ENCODE results near the gene YIPF4.
"Not testable (repeated sequence)": the region's sequence is repeated elsewhere in the genome, so short reads cannot be mapped to it uniquely, and the experiment has no call there.

The YIPF4 gene

GRCh38 chr2:32284321-32284720, 6.6 kb downstream of the YIPF4 start:
- Histone ChIP-seq H3K27ac (ENCODE audit: low read depth, low read length) (no peak overlapping the region), H3K4me3 (ENCODE audit: low read length) (no peak overlapping the region), H3K4me1 (ENCODE audit: insufficient read depth, low read length) (no peaks in the 10 kb centered on the region), H3K9me3 (ENCODE audit: insufficient read depth, low read depth, low read length) (no peaks in the 10 kb centered on the region), H3K36me3 (ENCODE audit: insufficient read depth, low read length) (peaks cover 7% of the 10 kb centered on the region; the same call in 1 of the 2 replicates), H3K9ac (ENCODE audit: low read depth, low read length) (no peak overlapping the region), H3K27me3 (ENCODE audit: insufficient read depth, low read length) (no peaks in the 10 kb centered on the region)
- 96% methylated on average over 2 of the region's 2 CpGs for WGBS

GRCh38 chr2:32289165-32289999, 11.7 kb downstream of the YIPF4 start:
- no peaks in the 10 kb centered on the region for H3K27me3 ChIP-seq (ENCODE audit: insufficient read depth, low read length)
- H3K4me3 ChIP-seq (ENCODE audit: low read length): no peak overlapping the region
- no peaks in the 10 kb centered on the region for H3K9me3 ChIP-seq (ENCODE audit: insufficient read depth, low read depth, low read length)
- H3K9ac ChIP-seq (ENCODE audit: low read depth, low read length): no peak overlapping the region
- H3K27ac ChIP-seq (ENCODE audit: low read depth, low read length): no peak overlapping the region
- no peaks in the 10 kb centered on the region for H3K4me1 ChIP-seq (ENCODE audit: insufficient read depth, low read length)
- peaks cover 15% of the 10 kb centered on the region for H3K36me3 ChIP-seq (ENCODE audit: insufficient read depth, low read length)
- WGBS: 94% methylated on average over 3 of the region's 4 CpGs

- H3K4me1 ChIP-seq (ENCODE audit: insufficient read depth, low read length): no peaks in the 10 kb centered on the region
- peaks cover under 1% of the 10 kb centered on the region; the same call in 1 of the 2 replicates for H3K9me3 ChIP-seq (ENCODE audit: insufficient read depth, low read depth, low read length)
- peaks cover 17% of the 10 kb centered on the region for H3K36me3 ChIP-seq (ENCODE audit: insufficient read depth, low read length)
- no CpG with 5 or more reads among the region's 2 CpGs for whole genome bisulfite sequencing
- H3K4me3 ChIP-seq (ENCODE audit: low read length): no peak overlapping the region
- no peak overlapping the region for H3K27ac ChIP-seq (ENCODE audit: low read depth, low read length)
- H3K9ac ChIP-seq (ENCODE audit: low read depth, low read length): no peak overlapping the region
- H3K27me3 ChIP-seq (ENCODE audit: insufficient read depth, low read length): no peaks in the 10 kb centered on the region
Observed at GRCh38 chr2:32290000-32290339, 12.3 kb downstream of the YIPF4 start.

- H3K27me3 ChIP-seq (ENCODE audit: insufficient read depth, low read length): no peaks in the 10 kb centered on the region
- no peak overlapping the region for H3K9ac ChIP-seq (ENCODE audit: low read depth, low read length)
- no peak overlapping the region for H3K4me3 ChIP-seq (ENCODE audit: low read length)
- H3K9me3 ChIP-seq (ENCODE audit: insufficient read depth, low read depth, low read length): peaks cover 5% of the 10 kb centered on the region; the same call in 1 of the 2 replicates
- no peak overlapping the region for H3K27ac ChIP-seq (ENCODE audit: low read depth, low read length)
- 97% methylated on average over 2 of the region's 2 CpGs for WGBS
- no peaks in the 10 kb centered on the region for H3K4me1 ChIP-seq (ENCODE audit: insufficient read depth, low read length)
- peaks cover 32% of the 10 kb centered on the region for H3K36me3 ChIP-seq (ENCODE audit: insufficient read depth, low read length)
Observed at GRCh38 chr2:32291746-32292145, 14.0 kb downstream of the YIPF4 start.

GRCh38 chr2:32293493-32293892, 15.8 kb downstream of the YIPF4 start:
- H3K27ac ChIP-seq (ENCODE audit: low read depth, low read length); H3K9ac ChIP-seq (ENCODE audit: low read depth, low read length); H3K27me3 ChIP-seq (ENCODE audit: insufficient read depth, low read length); H3K9me3 ChIP-seq (ENCODE audit: insufficient read depth, low read depth, low read length); H3K4me1 ChIP-seq (ENCODE audit: insufficient read depth, low read length); H3K4me3 ChIP-seq (ENCODE audit: low read length): not testable (repeated sequence)
- peaks cover 32% of the 10 kb centered on the region for H3K36me3 ChIP-seq (ENCODE audit: insufficient read depth, low read length)
- WGBS: 98% methylated on average over 14 of the region's 26 CpGs

- WGBS: 96% methylated on average over 43 of the region's 43 CpGs
- not testable (repeated sequence) for H3K27ac ChIP-seq (ENCODE audit: low read depth, low read length); H3K9me3 ChIP-seq (ENCODE audit: insufficient read depth, low read depth, low read length); H3K9ac ChIP-seq (ENCODE audit: low read depth, low read length); H3K4me3 ChIP-seq (ENCODE audit: low read length); H3K4me1 ChIP-seq (ENCODE audit: insufficient read depth, low read length); H3K27me3 ChIP-seq (ENCODE audit: insufficient read depth, low read length)
- peaks cover 34% of the 10 kb centered on the region for H3K36me3 ChIP-seq (ENCODE audit: insufficient read depth, low read length)
Observed at GRCh38 chr2:32293966-32294562, 16.4 kb downstream of the YIPF4 start.

GRCh38 chr2:32310577-32310976, 32.9 kb downstream of the YIPF4 start:
- WGBS: 95% methylated on average over 7 of the region's 7 CpGs

GRCh38 chr2:32314886-32315285, 37.2 kb downstream of the YIPF4 start:
- H3K27me3 ChIP-seq (ENCODE audit: insufficient read depth, low read length): no peaks in the 10 kb centered on the region
- no peak overlapping the region for H3K27ac ChIP-seq (ENCODE audit: low read depth, low read length)
- H3K9ac ChIP-seq (ENCODE audit: low read depth, low read length): no peak overlapping the region
- no peaks in the 10 kb centered on the region for H3K4me1 ChIP-seq (ENCODE audit: insufficient read depth, low read length)
- no peak overlapping the region for H3K4me3 ChIP-seq (ENCODE audit: low read length)
- peaks cover 2% of the 10 kb centered on the region; the same call in 1 of the 2 replicates for H3K36me3 ChIP-seq (ENCODE audit: insufficient read depth, low read length)
- no peaks in the 10 kb centered on the region for H3K9me3 ChIP-seq (ENCODE audit: insufficient read depth, low read depth, low read length)
- WGBS: 100% methylated on average over 1 of the region's 1 CpG

More at GRCh38 chr2:32310577-32310976, 32.9 kb downstream of the YIPF4 start:
- H3K27me3 ChIP-seq (ENCODE audit: insufficient read depth, low read length): no peaks in the 10 kb centered on the region
- H3K4me3 ChIP-seq (ENCODE audit: low read length): no peak overlapping the region
- H3K9me3 ChIP-seq (ENCODE audit: insufficient read depth, low read depth, low read length): no peaks in the 10 kb centered on the region
- no peaks in the 10 kb centered on the region for H3K4me1 ChIP-seq (ENCODE audit: insufficient read depth, low read length)
- peaks cover 18% of the 10 kb centered on the region for H3K36me3 ChIP-seq (ENCODE audit: insufficient read depth, low read length)
- no peak overlapping the region for H3K27ac ChIP-seq (ENCODE audit: low read depth, low read length)
- no peak overlapping the region for H3K9ac ChIP-seq (ENCODE audit: low read depth, low read length)

GRCh38 chr2:32328679-32329078, 51.0 kb downstream of the YIPF4 start:
- not testable (repeated sequence) for H3K4me1 ChIP-seq (ENCODE audit: insufficient read depth, low read length); H3K4me3 ChIP-seq (ENCODE audit: low read length); H3K27me3 ChIP-seq (ENCODE audit: insufficient read depth, low read length); H3K36me3 ChIP-seq (ENCODE audit: insufficient read depth, low read length); H3K27ac ChIP-seq (ENCODE audit: low read depth, low read length); H3K9ac ChIP-seq (ENCODE audit: low read depth, low read length); H3K9me3 ChIP-seq (ENCODE audit: insufficient read depth, low read depth, low read length)
- no CpG with 5 or more reads among the region's 1 CpG for WGBS

- not testable (repeated sequence) for H3K27me3 ChIP-seq (ENCODE audit: insufficient read depth, low read length); H3K4me1 ChIP-seq (ENCODE audit: insufficient read depth, low read length); H3K9ac ChIP-seq (ENCODE audit: low read depth, low read length); H3K36me3 ChIP-seq (ENCODE audit: insufficient read depth, low read length); H3K4me3 ChIP-seq (ENCODE audit: low read length); H3K9me3 ChIP-seq (ENCODE audit: insufficient read depth, low read depth, low read length); H3K27ac ChIP-seq (ENCODE audit: low read depth, low read length)
- WGBS: 89% methylated on average over 13 of the region's 14 CpGs
Observed at GRCh38 chr2:32329180-32329980, 51.7 kb downstream of the YIPF4 start.

- no peak overlapping the region for H3K27ac ChIP-seq (ENCODE audit: low read depth, low read length)
- no peak overlapping the region for H3K9ac ChIP-seq (ENCODE audit: low read depth, low read length)
- H3K36me3 ChIP-seq (ENCODE audit: insufficient read depth, low read length): no peaks in the 10 kb centered on the region
- no peak overlapping the region for H3K4me3 ChIP-seq (ENCODE audit: low read length)
- WGBS: 88% methylated on average over 2 of the region's 2 CpGs
- H3K9me3 ChIP-seq (ENCODE audit: insufficient read depth, low read depth, low read length): no peaks in the 10 kb centered on the region
- H3K4me1 ChIP-seq (ENCODE audit: insufficient read depth, low read length): no peaks in the 10 kb centered on the region
- H3K27me3 ChIP-seq (ENCODE audit: insufficient read depth, low read length): no peaks in the 10 kb centered on the region
Observed at GRCh38 chr2:32330136-32330535, 52.4 kb downstream of the YIPF4 start.
